ENCODE data around the gene AS3MT. TPM values are rescaled to one million over a fixed set of nuclear protein-coding genes. Genes with fewer than 3 reads are reported as not detected.

AS3MT gene
- polyA plus RNA-seq, 2 of the 4 experiments (the other 2 are of a cell fraction): 10.7 to 10.8 TPM

GRCh38 chr10:102906507-102906906, 37.2 kb downstream of the AS3MT start:
- H3K4me3 ChIP-seq: no peak overlapping the region
- POLR2A ChIA-PET: no interaction called here
- CTCF ChIA-PET: interaction anchor here (3.8 kb wide), 1 partner anchor 11 kb away, joined by 19 read pairs; the partner anchor contains the start of gene CNNM2
- no peak overlapping the region for H3K4me2 ChIP-seq
- H3K27ac ChIP-seq: no peak overlapping the region
- no peak for TF ChIP-seq HMGXB4 (CRISPR knock-in tag; IDR thresholded peaks at IDR 0.05; ENCODE audit: borderline replicate concordance)
- no peak for TF ChIP-seq NR3C1 (IDR thresholded peaks at IDR 0.05)
- no peak for TF ChIP-seq ZC3H11A (IDR thresholded peaks at IDR 0.05)
- TF ChIP-seq RCOR1 (IDR thresholded peaks at IDR 0.05; ENCODE audit: low read depth, low read length): no peak
- no peak for TF ChIP-seq HEYL (CRISPR knock-in tag; IDR thresholded peaks at IDR 0.05)
- TF ChIP-seq RNF2 (IDR thresholded peaks at IDR 0.05; ENCODE audit: borderline replicate concordance, low read depth): no peak
- TF ChIP-seq MAX (IDR thresholded peaks at IDR 0.05): no peak
- TF ChIP-seq PHF8 (IDR thresholded peaks at IDR 0.05; ENCODE audit: borderline replicate concordance, low read depth): no peak
- TF ChIP-seq MYC (IDR thresholded peaks at IDR 0.05; ENCODE audit: borderline replicate concordance, low read length): no peak
- TF ChIP-seq HOXB13 (CRISPR knock-in tag; IDR thresholded peaks at IDR 0.05; ENCODE audit: low read depth): no peak
- TF ChIP-seq, protein P1, sequence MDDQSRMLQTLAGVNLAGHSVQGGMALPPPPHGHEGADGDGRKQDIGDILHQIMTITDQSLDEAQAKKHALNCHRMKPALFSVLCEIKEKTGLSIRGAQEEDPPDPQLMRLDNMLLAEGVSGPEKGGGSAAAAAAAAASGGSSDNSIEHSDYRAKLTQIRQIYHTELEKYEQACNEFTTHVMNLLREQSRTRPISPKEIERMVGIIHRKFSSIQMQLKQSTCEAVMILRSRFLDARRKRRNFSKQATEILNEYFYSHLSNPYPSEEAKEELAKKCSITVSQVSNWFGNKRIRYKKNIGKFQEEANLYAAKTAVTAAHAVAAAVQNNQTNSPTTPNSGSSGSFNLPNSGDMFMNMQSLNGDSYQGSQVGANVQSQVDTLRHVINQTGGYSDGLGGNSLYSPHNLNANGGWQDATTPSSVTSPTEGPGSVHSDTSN (IDR thresholded peaks at IDR 0.05): no peak
- no peak for TF ChIP-seq ZFP36 (IDR thresholded peaks at IDR 0.05; ENCODE audit: borderline replicate concordance, partially characterized antibody)
- TF ChIP-seq BCL3 (IDR thresholded peaks at IDR 0.05): no peak
- no peak for TF ChIP-seq KDM1A (IDR thresholded peaks at IDR 0.05; ENCODE audit: low read depth)
- no peak for TF ChIP-seq CEBPB (IDR thresholded peaks at IDR 0.05)
- TF ChIP-seq HOXA7 (CRISPR knock-in tag; IDR thresholded peaks at IDR 0.05): no peak
- DNase-seq (ENCODE audit: low read depth in 1 of 2, low spot score in 1 of 2) (no peak), FAIRE-seq (no peak), ATAC-seq (no peak)
- WGBS (ENCODE audit: missing lambda C conversion rate): 68% methylated on average over 4 of the region's 4 CpGs
- H3K4me1 ChIP-seq: no peaks in the 10 kb centered on the region
- H3K9me3 ChIP-seq: no peaks in the 10 kb centered on the region

- whole genome bisulfite sequencing (ENCODE audit: missing lambda C conversion rate): 21% methylated on average over 1 of the region's 1 CpG
- POLR2A ChIA-PET: no interaction called here
- no peak for FAIRE-seq
Observed at GRCh38 chr10:102914781-102915180, 45.5 kb downstream of the AS3MT start.

More at GRCh38 chr10:102914781-102915180, 45.5 kb downstream of the AS3MT start:
- Histone ChIP-seq H3K4me2 (no peak overlapping the region), H3K4me3 (no peak overlapping the region), H3K27ac (no peak overlapping the region), H3K9me3 (no peaks in the 10 kb centered on the region), H3K4me1 (peaks cover 8% of the 10 kb centered on the region)
- CTCF ChIA-PET: interaction anchor here (0.6 to 10.5 kb wide), 5 partner anchors 12 to 330 kb away, joined by 3 to 199 read pairs (median 56); no protein-coding TSS in a partner anchor
- ATAC-seq (no peak), DNase-seq (ENCODE audit: low read depth in 1 of 2, low spot score in 1 of 2) (no peak)
- no peak for TF ChIP-seq USF2 (IDR thresholded peaks at IDR 0.05)

Measured in A549 (cell line).